HG02642 (cell line): Measurements from ENCODE around the gene CCDC88C.
"Not testable (repeated sequence)": the region's sequence is repeated elsewhere in the genome, so short reads cannot be mapped to it uniquely, and the experiment has no call there.

Experiments
- ATAC-seq: cut with Tn5 transposase; IDR thresholded peaks from one replicate; pipeline ENCODE4 v1.9.1; 2021; ENCODE audit warnings: mild to moderate bottlenecking; ENCODE audit not compliant: unreplicated experiment, poor library complexity

Gene CCDC88C

GRCh38 chr14:91257328-91258010, 160.2 kb downstream of the CCDC88C start:
- ATAC-seq = no peak

GRCh38 chr14:91256661-91257060, 161.0 kb downstream of the CCDC88C start:
- ATAC-seq = no peak

- ATAC-seq = no peak
These were observed 162.5 kb downstream of the CCDC88C start for GRCh38 chr14:91255026-91255695.

GRCh38 chr14:91254461-91254860, 163.2 kb downstream of the CCDC88C start:
- ATAC-seq = no peak

GRCh38 chr14:91253795-91254323, 163.8 kb downstream of the CCDC88C start:
- no peak for ATAC-seq

- ATAC-seq = peak; percentile 35
These were observed 164.5 kb downstream of the CCDC88C start for GRCh38 chr14:91252871-91253794.

- ATAC-seq = no peak
These were observed 166.7 kb downstream of the CCDC88C start for GRCh38 chr14:91250912-91251311.

- ATAC-seq = peak; percentile 87
These were observed 167.6 kb downstream of the CCDC88C start for GRCh38 chr14:91249841-91250616.

- no peak for ATAC-seq
These were observed 171.4 kb downstream of the CCDC88C start for GRCh38 chr14:91246051-91246852.

- ATAC-seq = not testable (repeated sequence)
These were observed 172.0 kb downstream of the CCDC88C start for GRCh38 chr14:91245616-91246015.

- ATAC-seq = no peak
These were observed 172.6 kb downstream of the CCDC88C start for GRCh38 chr14:91245029-91245428.

GRCh38 chr14:91244501-91244901, 173.1 kb downstream of the CCDC88C start, which contains the start of gene GPR68:
Gene GPR68 (minus strand): TSS chr14:91244704. CDS start chr14:91235050, 9,654 bp downstream.
- no peak for ATAC-seq

GRCh38 chr14:91243074-91243471, 174.5 kb downstream of the CCDC88C start:
- ATAC-seq = no peak

GRCh38 chr14:91242635-91243034, 175.0 kb downstream of the CCDC88C start:
- no peak for ATAC-seq

- ATAC-seq = peak; percentile 60
These were observed 175.8 kb downstream of the CCDC88C start for GRCh38 chr14:91241863-91242262.

GRCh38 chr14:91238661-91239060, 179.0 kb downstream of the CCDC88C start:
- no peak for ATAC-seq

GRCh38 chr14:91238085-91238484, 179.5 kb downstream of the CCDC88C start:
- no peak for ATAC-seq

GRCh38 chr14:91237219-91237618, 180.4 kb downstream of the CCDC88C start:
- ATAC-seq = no peak

GRCh38 chr14:91235841-91236240, 181.8 kb downstream of the CCDC88C start:
- no peak for ATAC-seq
